Ovary (tissue), 3 donors: ENCODE results near the gene NUDT16L1.

ENCODE experiments used
- CTCF ChIP-seq, 3 donors: fragments of 450-650 bp in 2 of 3; fragments of 200-600 bp in 1 of 3; IDR thresholded peaks; one replicate each; pipeline versions ENCODE4 v1.5.1 to v1.8.0; 2016 to 2022; ENCODE audit warnings: antibody characterized with exemption in 3 of 3, mild to moderate bottlenecking in 1 of 3
- EP300 ChIP-seq: sonication (generic); formaldehyde crosslinking; IDR thresholded peaks from one replicate; pipeline ENCODE4 v1.6.1; 2017; ENCODE audit warnings: antibody characterized with exemption
- POLR2A ChIP-seq: fragments of 450-650 bp; IDR thresholded peaks from one replicate; pipeline ENCODE4 v1.6.1; 2017; ENCODE audit warnings: antibody characterized with exemption, mild to moderate bottlenecking, moderate library complexity
- donor health status: DM: no; HTN: no; CAD: no.

DNA sequence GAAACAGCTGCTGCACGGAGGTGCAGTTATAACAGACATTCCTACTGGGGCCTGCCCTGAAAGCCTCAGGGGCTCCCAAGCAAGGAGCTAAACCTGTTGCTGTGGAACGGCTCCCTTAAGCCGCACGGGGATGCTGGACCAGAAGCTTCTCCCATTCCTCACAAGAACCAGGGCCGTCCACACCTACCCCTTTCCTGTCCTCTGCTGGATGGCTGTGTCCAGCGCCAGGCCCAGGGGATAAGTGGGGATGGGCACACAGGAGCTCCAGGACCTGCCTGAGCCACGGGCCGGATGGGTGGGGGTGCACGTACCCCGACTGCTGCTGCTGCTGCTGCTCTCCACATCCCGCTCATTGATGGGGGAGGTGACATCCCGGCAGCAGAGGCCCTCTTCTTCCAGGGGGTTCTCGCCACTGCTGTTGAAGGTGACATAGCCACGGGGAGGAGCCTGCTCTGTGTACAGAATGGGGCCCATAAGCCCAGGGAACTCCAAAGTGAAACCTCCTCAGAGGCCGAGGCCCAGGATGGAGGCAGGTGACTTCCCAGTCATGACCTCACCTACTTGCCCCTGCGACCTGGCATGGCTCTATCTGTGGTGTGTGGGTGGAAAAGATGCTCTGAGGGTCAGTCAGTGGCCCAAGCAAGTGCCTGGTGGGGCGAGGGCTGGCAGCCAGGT, 8.6 kb downstream of the NUDT16L1 start:
- no peak for TF ChIP-seq CTCF (IDR thresholded peaks at IDR 0.05)
- TF ChIP-seq EP300: no peak
- TF ChIP-seq POLR2A: no peak
